ENCODE measurements around the gene SFI1.
"Not testable (repeated sequence)": the region's sequence is repeated elsewhere in the genome, so short reads cannot be mapped to it uniquely, and the experiment has no call there.

SFI1 gene

DNA sequence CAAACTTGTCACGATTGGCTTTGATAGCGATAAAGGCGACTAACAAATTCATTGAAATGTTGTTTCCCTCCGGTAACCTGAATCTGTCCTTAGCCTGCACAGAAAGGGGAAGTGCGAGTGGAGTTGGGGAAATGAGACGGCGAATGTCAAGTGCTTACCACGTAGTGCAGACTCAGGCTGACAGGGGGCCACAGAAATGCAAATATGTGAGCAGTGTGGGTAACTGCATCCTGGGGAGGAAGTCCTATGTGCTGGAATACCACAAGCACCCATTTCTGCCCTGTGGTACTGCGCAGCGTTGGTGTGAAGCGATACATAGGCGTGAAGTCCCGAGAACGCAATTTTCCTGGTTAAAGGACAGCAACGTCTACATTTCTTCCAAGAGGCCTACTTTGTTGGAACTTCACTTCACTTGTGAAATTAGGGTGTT, 5.8 kb upstream of the SFI1 start:
- DNase-seq (ENCODE audit: low read depth in 2 of 2) = peak; percentile 28 to 57

DNA sequence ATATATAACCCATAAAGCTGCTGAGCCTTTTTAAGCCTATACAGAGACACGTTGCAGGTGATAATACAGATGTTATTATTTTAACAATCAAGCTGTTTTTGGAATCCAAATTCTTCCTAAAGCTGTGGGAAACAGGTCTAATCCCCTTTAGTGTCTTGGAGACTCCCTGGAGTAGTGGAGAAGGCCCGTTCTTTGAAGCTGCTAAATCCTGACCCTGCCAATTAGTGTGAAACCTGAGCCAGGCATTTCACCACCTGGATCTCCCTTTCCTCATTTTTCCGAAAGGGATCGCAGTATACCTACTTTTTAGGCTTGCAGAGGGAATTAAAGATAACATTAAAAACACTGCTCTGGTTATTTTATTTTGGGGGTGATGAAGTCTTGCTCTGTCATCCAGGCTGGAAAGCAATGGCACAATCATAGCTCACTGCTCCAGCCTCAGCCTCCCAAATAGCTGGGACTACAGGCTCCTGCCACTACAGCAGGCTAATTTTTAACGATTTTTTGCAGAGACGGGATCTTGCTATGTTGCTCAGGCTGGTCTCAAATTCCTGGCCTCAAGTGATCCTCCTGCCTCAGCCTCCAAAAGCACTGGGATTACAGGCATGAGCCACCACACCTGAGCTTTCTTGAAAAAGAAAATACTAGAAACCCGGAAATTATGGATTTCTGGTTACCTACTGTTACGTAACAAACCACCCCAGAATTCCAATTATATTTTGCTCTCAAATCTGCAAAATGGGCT, 4.9 kb upstream of the SFI1 start:
- DNase-seq (ENCODE audit: low read depth in 2 of 2) = no peak

DNA sequence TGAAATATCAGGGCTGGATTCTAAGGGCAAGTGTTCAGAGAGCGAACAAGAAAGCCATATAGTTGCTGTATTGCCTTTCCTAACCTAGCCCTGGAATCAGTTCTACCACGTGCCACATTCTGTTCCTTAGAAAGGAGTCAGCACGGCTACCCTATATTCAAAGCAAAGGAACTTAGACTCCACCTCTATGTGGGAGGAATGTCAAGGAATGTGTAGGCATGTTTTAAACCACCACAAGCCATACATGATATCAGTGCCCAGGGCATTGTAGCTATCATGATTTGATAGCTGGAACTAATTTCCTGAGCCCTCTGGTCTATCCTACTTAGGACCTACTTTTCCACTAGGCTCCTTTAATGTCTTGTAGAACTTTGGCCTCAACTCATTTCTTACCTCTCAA, 4.2 kb upstream of the SFI1 start:
- no peak for DNase-seq (ENCODE audit: low read depth in 2 of 2)

DNA sequence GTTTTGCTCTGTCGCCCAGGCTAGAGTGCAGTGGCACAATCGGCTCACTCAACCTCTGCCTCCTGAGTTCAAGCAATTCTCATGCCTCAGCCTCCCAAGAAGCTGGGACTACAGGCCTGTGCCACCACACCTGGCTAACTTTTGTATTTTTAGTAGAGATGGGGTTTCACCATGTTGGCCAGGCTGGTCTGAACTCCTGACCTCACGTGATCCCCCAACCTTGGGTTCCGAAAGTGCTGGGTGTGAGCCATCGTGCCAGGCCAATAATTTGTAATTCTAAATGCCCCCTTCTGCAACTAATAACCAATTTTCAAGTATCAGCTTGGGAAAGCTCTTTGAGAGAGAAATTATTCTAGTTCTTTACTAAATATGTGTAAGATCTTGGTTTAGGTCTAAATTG, 3.0 kb upstream of the SFI1 start:
- DNase-seq (ENCODE audit: low read depth in 2 of 2) = not testable (repeated sequence)

DNA sequence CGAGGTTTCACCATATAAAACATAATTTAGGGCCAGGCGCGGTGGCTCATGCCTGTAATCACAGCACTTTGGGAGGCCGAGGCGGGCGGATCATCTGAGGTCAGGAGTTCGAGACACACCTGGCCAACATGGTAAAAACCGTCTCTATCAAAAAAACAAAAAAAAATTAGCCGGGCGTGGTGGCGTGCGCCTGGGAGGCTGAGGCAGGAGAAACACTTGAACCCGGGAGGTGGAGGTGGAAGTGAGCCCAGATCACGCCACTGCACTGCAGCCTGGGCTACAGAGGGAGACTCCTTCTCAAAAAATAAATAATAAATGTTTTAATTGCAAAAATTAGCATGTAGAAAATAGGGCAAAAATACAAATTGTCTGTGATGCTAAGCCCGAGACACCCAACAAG, 993 bp upstream of the SFI1 start:
- DNase-seq (ENCODE audit: low read depth in 2 of 2) = no peak

DNA sequence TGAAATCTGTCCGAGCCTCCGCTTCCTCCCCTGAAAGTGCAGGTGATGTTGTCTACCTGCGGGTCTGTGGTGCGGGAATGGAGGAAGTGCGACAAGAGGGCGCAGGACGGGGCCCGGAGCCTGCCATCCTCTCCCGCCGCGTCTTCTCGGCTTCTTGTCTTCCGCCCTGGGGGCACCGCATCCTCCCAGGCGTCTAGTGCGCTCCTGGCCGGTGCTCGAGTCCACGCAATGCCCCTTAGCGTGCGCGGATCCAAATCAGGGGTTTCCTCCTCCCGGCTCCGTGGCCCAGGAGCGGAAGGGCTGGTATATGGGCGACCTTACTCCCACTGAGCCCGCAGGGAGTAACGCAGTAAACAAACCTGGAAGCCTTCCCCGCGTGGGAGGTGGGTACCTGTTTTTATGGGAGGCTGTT, 405 bp downstream of the SFI1 start:
- peak in 1 of 2 experiments; percentile 33 for DNase-seq (ENCODE audit: low read depth in 2 of 2)

DNA sequence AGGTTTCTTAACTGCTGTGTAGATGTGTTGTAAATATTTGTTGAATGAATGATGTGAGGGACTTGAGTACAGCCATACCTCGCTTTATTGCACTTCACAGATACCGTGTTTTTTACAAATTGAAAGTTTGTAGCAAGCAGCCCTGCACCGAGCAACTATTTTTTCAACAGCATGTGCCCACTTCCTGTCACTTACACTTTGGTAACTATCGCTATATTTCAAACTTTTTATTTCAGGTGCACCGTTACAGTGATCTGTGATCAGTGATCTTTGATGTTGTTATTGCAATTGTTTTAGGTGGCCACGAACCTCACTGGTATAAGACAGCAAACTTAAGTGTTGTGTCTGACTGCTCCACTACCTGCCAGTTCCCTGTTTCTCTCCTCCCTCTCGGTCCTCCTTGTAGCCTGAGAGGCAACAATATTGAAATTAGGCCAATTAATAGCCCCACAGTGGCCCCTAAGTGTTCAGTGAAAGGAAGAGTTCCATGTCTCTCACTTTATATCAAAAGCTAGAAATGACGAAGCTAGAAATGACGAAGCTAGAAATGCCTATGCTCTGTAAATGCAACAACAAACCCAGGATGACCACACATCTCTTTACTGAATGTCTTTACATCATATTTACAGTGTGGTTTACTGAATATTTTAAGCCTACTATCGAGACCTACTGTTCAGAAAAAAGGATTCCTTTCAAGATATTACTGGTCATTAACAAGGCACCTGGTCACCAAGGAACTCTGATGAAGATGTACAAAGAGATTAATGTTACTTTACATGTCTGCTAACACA, 1.0 kb downstream of the SFI1 start:
- DNase-seq (ENCODE audit: low read depth in 2 of 2) = no peak

DNA sequence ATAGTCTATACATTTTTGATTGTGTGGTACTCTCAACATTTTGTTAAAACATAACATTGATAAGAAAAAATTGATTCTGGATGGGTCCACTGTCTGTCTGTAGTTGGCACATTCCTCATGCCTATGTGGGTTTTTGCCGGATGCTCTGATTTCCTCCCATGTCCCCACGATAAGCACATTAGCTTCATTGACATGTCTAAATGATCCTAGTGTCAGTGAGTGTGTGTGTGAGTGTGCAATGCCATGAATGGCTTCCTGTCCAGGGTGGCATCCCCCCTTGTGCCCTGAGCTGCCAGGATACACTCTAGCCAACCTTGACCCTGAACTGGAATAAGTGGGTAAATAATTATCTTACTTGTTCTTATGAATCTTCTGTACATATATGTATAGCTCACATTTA, 5.4 kb downstream of the SFI1 start:
- DNase-seq (ENCODE audit: low read depth in 2 of 2) = no peak

DNA sequence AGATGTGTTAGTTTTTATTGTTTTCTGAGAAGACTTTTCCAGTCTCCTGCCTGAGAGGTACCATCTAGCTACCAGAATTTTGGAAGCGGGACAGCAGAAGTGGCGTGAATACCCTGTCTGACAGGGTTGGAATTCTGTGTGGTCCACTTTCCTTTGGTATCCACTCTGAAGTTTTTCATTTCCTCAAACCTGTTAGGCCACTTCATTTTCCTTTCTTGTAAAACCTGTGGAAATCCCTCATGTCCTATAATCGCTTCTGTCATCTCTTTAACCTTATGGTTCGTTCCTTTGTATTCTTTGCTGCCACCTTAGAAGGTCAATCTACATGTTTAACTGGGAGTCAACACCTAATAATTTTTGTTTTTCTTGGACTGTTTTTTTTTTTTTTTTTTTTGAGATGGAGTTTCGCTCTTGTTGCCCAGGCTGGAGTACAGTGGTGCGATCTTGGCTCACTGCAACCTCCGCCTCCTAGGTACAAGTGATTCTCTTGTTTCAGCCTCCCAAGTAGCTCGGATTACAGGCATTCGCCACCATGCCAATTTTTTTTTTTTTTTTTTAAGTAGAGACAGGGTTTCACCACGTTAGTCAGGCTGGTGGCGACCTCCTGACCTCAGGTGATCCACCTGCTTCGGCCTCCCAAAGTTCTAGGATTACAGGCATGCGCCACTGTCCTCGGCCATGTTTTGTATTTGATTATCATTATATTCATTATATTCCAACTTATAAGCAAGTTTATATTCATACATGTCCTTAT, 7.1 kb downstream of the SFI1 start:
- DNase-seq (ENCODE audit: low read depth in 2 of 2) = no peak

DNA sequence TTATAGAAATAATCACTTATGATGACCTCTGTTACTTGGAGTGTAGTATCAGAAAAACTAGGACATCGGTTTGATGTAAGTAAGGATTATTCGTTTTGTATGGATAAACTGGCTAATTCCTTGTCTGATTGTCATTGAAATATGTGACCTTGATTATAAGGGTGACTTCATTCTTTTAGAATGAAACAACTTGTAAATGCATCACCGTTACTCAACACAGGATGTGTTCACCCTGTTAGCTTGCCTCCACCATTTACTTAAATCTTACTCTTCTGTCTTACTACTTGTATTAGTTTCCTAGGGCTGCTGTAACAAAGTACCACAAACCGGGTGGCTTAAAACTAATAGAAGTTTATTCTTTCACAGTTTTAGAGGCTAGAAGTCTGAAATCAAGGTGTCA, 7.9 kb downstream of the SFI1 start:
- DNase-seq (ENCODE audit: low read depth in 2 of 2) = no peak

DNA sequence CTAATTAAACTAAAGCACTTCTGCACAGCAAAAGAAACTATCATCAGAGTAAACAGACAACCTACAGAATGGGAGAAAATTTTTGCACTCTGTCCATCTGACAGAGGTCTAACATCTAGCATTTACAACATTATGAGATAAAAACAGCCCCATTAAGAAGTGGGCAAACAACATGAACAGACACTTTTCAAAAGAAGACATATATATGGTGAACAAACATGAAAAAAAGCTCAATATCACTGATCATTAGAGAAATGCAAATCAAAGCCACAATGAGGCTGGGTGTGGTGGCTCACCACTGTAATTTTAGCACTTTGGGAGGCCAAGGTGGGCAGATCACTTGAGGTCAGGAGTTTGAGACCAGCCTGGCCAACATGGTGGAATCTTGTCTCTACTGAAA, 11.2 kb downstream of the SFI1 start:
- not testable (repeated sequence) for DNase-seq (ENCODE audit: low read depth in 2 of 2)

DNA sequence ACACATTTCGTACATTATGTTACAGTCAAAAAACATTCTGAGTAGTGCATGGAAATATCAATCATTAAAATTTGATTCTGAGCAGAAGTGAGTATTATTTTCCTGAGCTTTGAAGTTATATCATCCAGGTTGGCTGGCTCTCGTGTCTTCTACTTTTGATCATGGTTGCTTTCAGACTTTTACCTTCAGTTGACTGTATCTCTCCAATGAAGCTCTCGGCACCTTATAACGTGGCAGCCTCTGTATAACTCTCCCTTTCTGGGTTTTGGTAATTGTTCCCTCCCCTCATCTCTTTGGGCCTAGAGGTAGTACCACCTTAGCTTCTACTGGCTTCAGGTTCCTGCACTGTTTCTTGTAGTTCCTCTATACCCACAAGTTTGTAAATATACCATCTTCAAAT, 12.2 kb downstream of the SFI1 start:
- no peak for DNase-seq (ENCODE audit: low read depth in 2 of 2)

DNA sequence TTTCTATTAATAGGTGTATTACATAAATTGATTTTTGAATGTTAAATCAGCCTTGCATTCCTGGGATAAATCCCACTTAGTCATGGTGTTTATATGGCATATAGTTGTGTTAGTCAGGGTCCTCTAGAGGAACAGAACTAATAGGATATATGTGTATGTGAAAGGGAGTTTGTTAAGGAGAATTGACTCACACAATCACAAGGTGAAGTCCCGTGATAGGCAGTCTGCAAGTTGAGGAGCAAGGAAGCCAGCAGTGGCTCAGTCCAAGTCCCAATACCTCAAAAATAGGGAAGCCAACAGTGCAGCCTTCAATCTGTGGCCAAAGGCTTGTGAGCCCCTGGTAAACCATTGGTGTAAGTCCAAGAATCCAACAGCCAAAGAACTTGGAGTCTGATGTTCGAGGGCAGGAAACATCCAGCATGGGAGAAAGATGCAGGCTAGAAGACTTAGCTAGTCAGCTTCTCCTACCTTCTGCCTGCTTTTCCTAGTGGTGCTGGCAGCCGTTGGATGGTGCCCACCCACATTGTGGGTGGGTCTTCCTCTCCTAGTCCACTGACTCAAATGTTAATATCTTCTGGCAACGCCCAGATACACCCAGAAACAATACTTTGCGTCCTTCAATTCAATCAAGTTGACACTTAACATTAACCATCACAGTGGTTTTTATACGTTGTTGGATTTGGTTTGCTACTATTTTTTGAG, 12.9 kb downstream of the SFI1 start:
- DNase-seq (ENCODE audit: low read depth in 2 of 2) = no peak

DNA sequence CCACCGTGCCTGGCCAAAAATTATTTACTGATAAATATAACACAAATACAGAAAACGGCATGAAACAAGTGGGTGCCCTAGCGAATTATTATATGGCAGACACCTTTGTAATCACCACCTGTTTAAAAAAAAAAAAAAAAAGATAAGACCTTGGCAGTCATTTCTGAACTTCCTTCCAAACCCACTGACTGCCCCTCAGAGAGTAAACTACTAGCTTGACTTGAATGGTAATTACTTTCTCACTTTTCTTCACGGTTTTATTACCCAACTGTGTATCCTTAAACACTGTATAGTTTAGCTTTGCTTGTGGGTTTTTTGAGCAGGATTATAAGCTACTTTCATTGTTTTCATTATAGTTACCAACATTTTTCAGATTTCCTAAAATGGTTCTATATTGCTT, 23.7 kb downstream of the SFI1 start:
- DNase-seq (ENCODE audit: low read depth in 2 of 2) = no peak

DNA sequence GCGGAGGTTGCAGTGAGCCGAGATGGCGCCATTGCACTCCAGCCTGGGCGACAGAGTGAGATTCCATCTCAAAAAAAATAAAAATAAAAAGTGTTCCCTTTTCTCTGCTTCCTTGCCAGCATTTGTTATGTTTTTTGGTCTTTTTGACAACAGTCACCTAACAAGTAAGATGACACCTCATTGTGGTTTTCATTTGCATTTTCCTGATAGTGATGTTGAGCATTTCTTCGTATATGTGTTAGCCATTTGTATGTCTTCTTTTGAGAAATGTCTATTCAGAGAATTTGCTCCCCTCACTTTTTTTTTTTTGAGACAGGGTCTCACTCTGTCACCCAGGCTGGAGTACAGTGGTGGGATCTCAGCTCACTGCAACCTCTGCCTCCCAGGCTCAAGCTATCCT, 27.8 kb downstream of the SFI1 start:
- DNase-seq (ENCODE audit: low read depth in 2 of 2) = not testable (repeated sequence)

DNA sequence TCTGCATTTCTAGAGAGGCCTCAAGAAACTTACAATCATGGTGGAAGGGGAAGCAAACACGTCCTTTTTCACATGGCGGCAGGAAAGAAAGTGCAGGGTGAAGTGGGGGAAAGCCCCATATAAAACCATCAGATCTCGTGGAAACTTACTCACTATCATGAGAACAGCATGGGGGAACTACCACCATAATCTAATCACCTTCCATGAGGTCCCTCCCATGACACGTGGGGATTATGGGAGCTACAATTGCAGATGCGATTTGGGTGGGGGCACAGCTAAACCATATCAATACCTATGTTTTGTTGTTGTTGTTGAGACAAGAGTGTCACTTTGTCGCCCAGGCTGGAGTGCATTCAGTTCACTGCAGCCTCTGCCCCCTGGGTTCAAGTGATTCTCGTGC, 29.9 kb downstream of the SFI1 start:
- DNase-seq (ENCODE audit: low read depth in 2 of 2) = peak; percentile 12 to 35

DNA sequence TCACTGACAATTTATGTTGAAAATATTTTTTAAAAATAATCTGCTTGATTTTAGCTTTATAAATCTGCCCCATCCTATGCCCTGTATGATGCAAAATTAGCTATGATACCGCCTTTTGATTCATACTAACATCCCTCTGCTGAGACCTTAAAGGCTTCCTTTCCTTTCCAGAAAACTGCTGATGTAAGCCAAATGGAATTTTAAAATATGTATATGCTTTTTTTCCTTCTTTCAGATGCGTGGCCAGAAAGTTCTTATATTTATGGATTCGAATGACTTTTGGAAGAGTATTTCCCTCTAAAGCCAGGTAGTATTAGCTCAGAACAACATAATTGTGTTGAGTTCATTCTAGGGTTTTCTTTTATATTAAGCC, 34.5 kb downstream of the SFI1 start:
- no peak for DNase-seq (ENCODE audit: low read depth in 2 of 2)

DNA sequence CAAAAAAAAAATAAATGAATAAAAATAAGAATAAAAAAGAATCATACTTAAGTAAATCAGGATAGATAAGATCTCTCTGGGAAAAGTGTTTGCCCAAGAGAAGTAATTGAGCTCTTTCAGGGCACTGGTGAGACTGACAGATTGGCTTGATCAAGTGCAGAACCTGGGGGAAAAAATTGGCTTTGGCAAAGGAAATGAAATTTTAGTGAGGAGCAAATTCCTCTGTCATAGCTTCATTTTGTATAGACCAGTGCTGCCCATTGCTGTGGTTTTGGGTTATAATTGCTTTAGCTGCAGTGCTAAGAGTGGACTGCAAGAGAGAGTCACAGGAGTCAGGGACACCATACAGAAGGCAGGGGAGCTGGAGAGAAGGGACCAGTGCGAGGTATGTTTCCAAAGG, 35.7 kb downstream of the SFI1 start:
- DNase-seq (ENCODE audit: low read depth in 2 of 2) = no peak

DNA sequence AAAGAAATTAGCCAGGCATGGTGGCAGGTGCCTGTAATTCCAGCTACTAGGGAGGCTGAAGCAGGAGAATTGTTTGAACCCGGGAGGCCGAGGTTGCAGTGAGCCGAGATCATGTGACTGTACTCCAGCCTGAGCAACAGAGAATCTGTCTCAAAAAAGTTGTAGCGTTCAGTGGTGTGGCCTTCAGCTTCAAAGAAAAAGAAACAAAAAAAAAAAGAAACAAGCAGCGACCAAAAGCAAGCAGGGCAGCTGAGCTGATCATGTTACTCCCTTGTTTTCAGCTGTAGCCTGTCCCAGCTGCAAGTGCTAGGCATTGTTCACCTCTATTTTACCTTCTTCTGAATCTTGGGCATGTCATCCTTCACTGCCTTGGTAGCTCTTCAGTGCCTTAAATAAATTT, 37.0 kb downstream of the SFI1 start:
- DNase-seq (ENCODE audit: low read depth in 2 of 2) = no peak

DNA sequence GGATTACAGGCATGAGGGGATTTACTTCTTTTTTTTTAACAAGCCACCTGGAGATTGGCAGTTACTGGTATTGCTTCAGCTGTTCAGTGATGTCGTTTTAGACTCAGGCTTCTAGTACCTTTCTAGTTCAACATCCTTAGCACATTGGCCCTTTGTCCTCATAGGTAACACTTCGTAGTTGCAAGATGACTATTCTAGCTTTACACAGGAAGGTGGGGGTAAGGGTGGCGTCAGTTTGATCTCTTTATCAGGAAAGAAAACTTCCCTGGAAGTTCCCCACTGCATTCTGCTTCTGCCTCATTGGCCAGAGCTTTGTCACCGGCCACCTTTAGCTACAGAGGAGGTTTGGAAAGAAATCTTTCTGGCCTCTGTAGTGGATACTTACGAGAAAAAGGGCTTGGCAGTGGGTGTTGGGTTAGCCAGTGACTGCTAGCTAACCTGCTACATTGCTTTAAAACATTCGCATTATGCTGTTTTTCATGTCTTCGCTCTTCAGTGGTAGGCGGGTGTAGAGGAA, 40.7 kb downstream of the SFI1 start:
- DNase-seq (ENCODE audit: low read depth in 2 of 2) = peak in 1 of 2 experiments; percentile 53

DNA sequence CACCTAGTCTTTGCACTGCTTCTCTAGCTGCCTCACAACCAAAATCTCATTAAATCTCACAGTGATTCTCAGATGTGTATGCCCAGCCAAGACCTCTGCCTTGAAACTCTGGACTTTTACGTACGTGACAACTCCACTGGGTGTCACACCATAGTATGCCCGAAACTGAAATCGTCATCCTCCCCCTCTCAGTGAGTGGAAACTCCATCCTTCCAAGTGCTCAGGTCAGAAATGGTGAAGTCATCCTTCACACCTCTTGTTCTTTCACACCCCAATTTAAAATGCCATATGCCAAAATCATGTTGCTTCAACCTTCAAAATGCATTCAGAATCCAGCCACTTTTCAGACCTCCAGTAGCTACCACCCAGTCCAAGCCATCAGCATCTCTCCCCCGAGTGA, 42.5 kb downstream of the SFI1 start:
- peak in 1 of 2 experiments; percentile 43 for DNase-seq (ENCODE audit: low read depth in 2 of 2)

DNA sequence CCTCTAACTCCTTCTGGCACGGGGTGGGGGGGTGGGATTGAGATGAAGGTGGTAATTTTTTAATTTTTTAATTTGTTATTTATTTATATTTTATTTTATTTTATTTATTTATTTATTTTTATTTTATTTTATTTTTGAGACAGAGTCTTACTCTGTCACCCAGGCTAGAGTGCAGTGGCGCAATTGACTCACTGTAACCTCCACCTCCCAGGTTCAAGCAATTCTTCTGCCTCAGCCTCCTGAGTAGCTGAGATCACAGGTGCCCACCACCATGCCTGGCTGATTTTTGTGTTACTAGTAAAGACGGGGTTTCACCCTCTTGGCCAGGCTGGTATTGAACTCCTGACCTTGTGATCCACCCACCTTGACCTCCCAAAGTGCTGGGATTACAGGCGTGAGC, 43.8 kb downstream of the SFI1 start:
- not testable (repeated sequence) for DNase-seq (ENCODE audit: low read depth in 2 of 2)
